ENCODE measurements around the gene PPP1R13B. TPM values are rescaled to one million over a fixed set of nuclear protein-coding genes. Genes with fewer than 3 reads are reported as not detected.

Gene PPP1R13B
- total RNA-seq, 1 experiment from 2014 or later = 10.3 TPM

- Mint-ChIP-seq H3K27me3 (ENCODE audit: low read depth) (no peaks in the 10 kb centered on the region), H3K36me3 (peaks cover 4% of the 10 kb centered on the region), H3K4me3 (no peak overlapping the region), H3K27ac (peak overlapping the region; percentile 45; the same call in 1 of the 2 replicates), H3K4me1 (peaks cover 8% of the 10 kb centered on the region), H3K9me3 (no peaks in the 10 kb centered on the region)
- ChIA-PET CTCF (no interaction called here), POLR2A (interaction anchor here (0.8 kb wide), 1 partner anchor 29 kb away, joined by 3 read pairs; the partner anchor contains the start of genes XRCC3 and ZFYVE21)
- DNase-seq (ENCODE audit: low spot score) = no peak
- TF ChIP-seq TEAD4 (CRISPR knock-in tag; IDR thresholded peaks at IDR 0.05) (no peak), ZBTB21 (CRISPR knock-in tag; IDR thresholded peaks at IDR 0.05; ENCODE audit: borderline replicate concordance) (no peak), JAZF1 (CRISPR knock-in tag; IDR thresholded peaks at IDR 0.05) (no peak), AFF4 (CRISPR knock-in tag; IDR thresholded peaks at IDR 0.05; ENCODE audit: borderline replicate concordance) (no peak), CREM (CRISPR knock-in tag; IDR thresholded peaks at IDR 0.05) (no peak), USF2 (CRISPR knock-in tag; IDR thresholded peaks at IDR 0.05) (no peak), RELA (CRISPR knock-in tag; IDR thresholded peaks at IDR 0.05; ENCODE audit: borderline replicate concordance) (no peak), KAT7 (CRISPR knock-in tag; IDR thresholded peaks at IDR 0.05; ENCODE audit: borderline replicate concordance) (no peak), E2F1 (CRISPR knock-in tag; IDR thresholded peaks at IDR 0.05) (no peak), PRDM15 (CRISPR knock-in tag; IDR thresholded peaks at IDR 0.05) (no peak), ERG (CRISPR knock-in tag; IDR thresholded peaks at IDR 0.05) (no peak), STAT6 (CRISPR knock-in tag; conservative IDR thresholded peaks at IDR 0.05; ENCODE audit: low read depth) (no peak), ZNF317 (CRISPR knock-in tag; IDR thresholded peaks at IDR 0.05; ENCODE audit: borderline replicate concordance, low read depth) (no peak), PREB (CRISPR knock-in tag; IDR thresholded peaks at IDR 0.05; ENCODE audit: borderline replicate concordance) (no peak), ZNF396 (CRISPR knock-in tag; IDR thresholded peaks at IDR 0.05; ENCODE audit: borderline replicate concordance) (no peak), FOXK1 (CRISPR knock-in tag; IDR thresholded peaks at IDR 0.05) (no peak), CREB1 (CRISPR knock-in tag; IDR thresholded peaks at IDR 0.05) (no peak), SP1 (CRISPR knock-in tag; conservative IDR thresholded peaks at IDR 0.05) (no peak), JUN (CRISPR knock-in tag; IDR thresholded peaks at IDR 0.05) (no peak)
- no peak for ATAC-seq
Observed at GRCh38 chr14:103744621-103745395, 102.6 kb downstream of the PPP1R13B start.

Data from WTC11 (cell line).